ENCODE measurements around the gene EVC2. TPM values are rescaled to one million over a fixed set of nuclear protein-coding genes. Genes with fewer than 3 reads are reported as not detected.

The EVC2 gene
- total RNA-seq, 1 experiment from 2014 or later: not detected

DNA sequence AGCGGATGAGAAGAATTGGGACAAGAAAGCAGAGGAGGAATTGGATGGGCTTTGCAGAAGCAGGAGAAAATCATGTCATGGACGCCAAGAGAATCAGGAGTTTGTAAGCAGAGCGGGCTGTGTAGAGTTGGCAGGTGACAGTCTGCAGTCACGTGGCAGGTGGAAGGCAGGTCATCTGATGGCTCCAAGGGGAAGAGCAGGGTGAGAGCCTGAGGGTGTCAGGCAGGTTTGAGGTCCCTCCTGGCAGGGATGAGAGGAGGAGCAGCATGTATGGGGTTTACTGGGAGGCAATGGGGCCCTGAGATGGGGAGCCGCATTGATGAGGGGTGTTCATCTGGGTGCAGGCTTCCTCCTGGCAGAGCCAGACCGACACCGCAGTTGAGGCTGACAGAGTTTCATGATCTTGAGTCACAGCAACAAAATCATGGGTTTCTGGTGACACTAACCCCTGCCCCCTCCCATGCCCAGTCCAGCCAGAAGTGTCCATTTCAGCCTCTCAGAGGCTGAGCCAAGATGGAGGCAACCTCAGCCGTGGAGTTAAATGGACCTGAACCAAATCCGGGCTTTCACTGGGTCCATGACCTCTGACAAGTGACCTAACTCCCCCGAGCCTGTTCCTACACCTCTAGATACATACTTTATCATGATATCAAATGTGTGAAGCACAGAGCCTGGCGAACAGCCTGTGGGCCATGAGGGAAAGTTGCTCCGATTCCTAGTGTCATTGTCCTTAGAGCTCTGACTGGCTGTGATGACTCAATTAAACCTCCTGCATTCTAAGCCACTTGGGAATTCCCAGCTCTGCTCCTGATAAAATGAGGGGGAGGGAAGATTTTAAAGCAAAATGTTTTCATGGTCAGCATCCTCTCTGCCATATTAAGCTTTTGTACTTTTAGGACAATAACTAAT, 38.7 kb upstream of the EVC2 start:
- DNase-seq (ENCODE audit: low read depth, low spot score): no peak
- H3K4me1 ChIP-seq (ENCODE audit: control insufficient read depth, insufficient read depth, low read length): no peaks in the 10 kb centered on the region
- peak; percentile 79 for ATAC-seq
- intact Hi-C loops (cut with micrococcal nuclease; ENCODE audit: unreplicated experiment) (no loop called here), in situ Hi-C loops (cut with HindIII; ENCODE audit: low pct_unique_long_range_greater_than_20kb, low sequenced_read_pairs) (no loop called here)
- H3K27me3 ChIP-seq (ENCODE audit: control insufficient read depth, insufficient read depth, low read length): no peaks in the 10 kb centered on the region
- H3K36me3 ChIP-seq (ENCODE audit: control insufficient read depth, insufficient read depth, low read length): no peaks in the 10 kb centered on the region; the same call in 1 of the 2 replicates
- no peaks in the 10 kb centered on the region for H3K9me3 ChIP-seq (ENCODE audit: control insufficient read depth, insufficient read depth, low read depth, low read length)
- ChIA-PET CTCF (interaction anchor here (0.6 kb wide), 1 partner anchor 541 kb away, joined by 5 read pairs; no protein-coding TSS in a partner anchor), POLR2A (no interaction called here)
- no peak overlapping the region for H3K27ac ChIP-seq (ENCODE audit: low read length)
- TF ChIP-seq POLR2AphosphoS5 (IDR thresholded peaks at IDR 0.05; ENCODE audit: low read depth, low read length) (no peak), SIN3A (IDR thresholded peaks at IDR 0.05; ENCODE audit: borderline replicate concordance, insufficient read depth, low read depth, low read length) (no peak), TCF7L2 (IDR thresholded peaks at IDR 0.05; ENCODE audit: low read depth, low read length) (no peak)
- TF ChIP-seq, protein P1, sequence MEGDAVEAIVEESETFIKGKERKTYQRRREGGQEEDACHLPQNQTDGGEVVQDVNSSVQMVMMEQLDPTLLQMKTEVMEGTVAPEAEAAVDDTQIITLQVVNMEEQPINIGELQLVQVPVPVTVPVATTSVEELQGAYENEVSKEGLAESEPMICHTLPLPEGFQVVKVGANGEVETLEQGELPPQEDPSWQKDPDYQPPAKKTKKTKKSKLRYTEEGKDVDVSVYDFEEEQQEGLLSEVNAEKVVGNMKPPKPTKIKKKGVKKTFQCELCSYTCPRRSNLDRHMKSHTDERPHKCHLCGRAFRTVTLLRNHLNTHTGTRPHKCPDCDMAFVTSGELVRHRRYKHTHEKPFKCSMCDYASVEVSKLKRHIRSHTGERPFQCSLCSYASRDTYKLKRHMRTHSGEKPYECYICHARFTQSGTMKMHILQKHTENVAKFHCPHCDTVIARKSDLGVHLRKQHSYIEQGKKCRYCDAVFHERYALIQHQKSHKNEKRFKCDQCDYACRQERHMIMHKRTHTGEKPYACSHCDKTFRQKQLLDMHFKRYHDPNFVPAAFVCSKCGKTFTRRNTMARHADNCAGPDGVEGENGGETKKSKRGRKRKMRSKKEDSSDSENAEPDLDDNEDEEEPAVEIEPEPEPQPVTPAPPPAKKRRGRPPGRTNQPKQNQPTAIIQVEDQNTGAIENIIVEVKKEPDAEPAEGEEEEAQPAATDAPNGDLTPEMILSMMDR (IDR thresholded peaks at IDR 0.05): no peak
- TF ChIP-seq, protein P2, sequence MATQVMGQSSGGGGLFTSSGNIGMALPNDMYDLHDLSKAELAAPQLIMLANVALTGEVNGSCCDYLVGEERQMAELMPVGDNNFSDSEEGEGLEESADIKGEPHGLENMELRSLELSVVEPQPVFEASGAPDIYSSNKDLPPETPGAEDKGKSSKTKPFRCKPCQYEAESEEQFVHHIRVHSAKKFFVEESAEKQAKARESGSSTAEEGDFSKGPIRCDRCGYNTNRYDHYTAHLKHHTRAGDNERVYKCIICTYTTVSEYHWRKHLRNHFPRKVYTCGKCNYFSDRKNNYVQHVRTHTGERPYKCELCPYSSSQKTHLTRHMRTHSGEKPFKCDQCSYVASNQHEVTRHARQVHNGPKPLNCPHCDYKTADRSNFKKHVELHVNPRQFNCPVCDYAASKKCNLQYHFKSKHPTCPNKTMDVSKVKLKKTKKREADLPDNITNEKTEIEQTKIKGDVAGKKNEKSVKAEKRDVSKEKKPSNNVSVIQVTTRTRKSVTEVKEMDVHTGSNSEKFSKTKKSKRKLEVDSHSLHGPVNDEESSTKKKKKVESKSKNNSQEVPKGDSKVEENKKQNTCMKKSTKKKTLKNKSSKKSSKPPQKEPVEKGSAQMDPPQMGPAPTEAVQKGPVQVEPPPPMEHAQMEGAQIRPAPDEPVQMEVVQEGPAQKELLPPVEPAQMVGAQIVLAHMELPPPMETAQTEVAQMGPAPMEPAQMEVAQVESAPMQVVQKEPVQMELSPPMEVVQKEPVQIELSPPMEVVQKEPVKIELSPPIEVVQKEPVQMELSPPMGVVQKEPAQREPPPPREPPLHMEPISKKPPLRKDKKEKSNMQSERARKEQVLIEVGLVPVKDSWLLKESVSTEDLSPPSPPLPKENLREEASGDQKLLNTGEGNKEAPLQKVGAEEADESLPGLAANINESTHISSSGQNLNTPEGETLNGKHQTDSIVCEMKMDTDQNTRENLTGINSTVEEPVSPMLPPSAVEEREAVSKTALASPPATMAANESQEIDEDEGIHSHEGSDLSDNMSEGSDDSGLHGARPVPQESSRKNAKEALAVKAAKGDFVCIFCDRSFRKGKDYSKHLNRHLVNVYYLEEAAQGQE (IDR thresholded peaks at IDR 0.05; ENCODE audit: insufficient read depth in 1 of 2, low read depth in 2 of 2, low read length in 1 of 2): no peak
- no peak overlapping the region for H3K4me3 ChIP-seq (ENCODE audit: low read depth in 2 of 2, low read length in 2 of 2)
- no TSS peak for BruUV-seq (replicated peaks)

DNA sequence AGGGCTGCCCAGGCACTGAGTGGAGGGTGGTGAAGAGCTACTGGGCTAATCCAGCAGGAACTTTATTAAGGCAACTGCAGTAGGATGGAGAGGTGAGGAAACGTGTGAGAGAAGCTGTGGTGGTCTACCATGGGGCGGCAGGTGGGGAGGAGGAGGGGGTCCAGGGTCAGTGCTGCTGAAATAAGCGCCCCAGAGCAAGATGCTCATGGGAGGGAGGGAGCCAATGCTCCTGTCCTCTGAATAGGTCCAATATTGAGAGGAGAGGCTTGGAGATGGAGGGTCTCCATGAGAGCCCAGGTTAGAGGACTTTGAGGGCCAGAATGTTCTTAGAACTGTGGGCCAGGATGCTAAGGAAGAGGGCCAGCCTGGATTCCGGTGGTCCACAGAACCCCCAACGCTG, 37.9 kb upstream of the EVC2 start:
- CTCF ChIA-PET: no interaction called here

More for the DNA sequence above, 37.9 kb upstream of the EVC2 start:
- BruUV-seq (replicated peaks): no TSS peak
- no peak for DNase-seq (ENCODE audit: low read depth, low spot score)
- Histone ChIP-seq H3K4me3 (ENCODE audit: low read depth in 2 of 2, low read length in 2 of 2) (no peak overlapping the region), H3K27me3 (ENCODE audit: control insufficient read depth, insufficient read depth, low read length) (no peaks in the 10 kb centered on the region), H3K4me1 (ENCODE audit: control insufficient read depth, insufficient read depth, low read length) (no peaks in the 10 kb centered on the region), H3K9me3 (ENCODE audit: control insufficient read depth, insufficient read depth, low read depth, low read length) (no peaks in the 10 kb centered on the region), H3K27ac (ENCODE audit: low read length) (no peak overlapping the region), H3K36me3 (ENCODE audit: control insufficient read depth, insufficient read depth, low read length) (no peaks in the 10 kb centered on the region; the same call in 1 of the 2 replicates)
- in situ Hi-C loops (cut with HindIII; ENCODE audit: low pct_unique_long_range_greater_than_20kb, low sequenced_read_pairs) (no loop called here), intact Hi-C loops (cut with micrococcal nuclease; ENCODE audit: unreplicated experiment) (no loop called here)
- no peak for ATAC-seq
- TF ChIP-seq, protein P1 (IDR thresholded peaks at IDR 0.05): no peak
- TF ChIP-seq SIN3A (IDR thresholded peaks at IDR 0.05; ENCODE audit: borderline replicate concordance, insufficient read depth, low read depth, low read length) (no peak), POLR2AphosphoS5 (IDR thresholded peaks at IDR 0.05; ENCODE audit: low read depth, low read length) (no peak), TCF7L2 (IDR thresholded peaks at IDR 0.05; ENCODE audit: low read depth, low read length) (no peak)
- TF ChIP-seq, protein P2 (IDR thresholded peaks at IDR 0.05; ENCODE audit: insufficient read depth in 1 of 2, low read depth in 2 of 2, low read length in 1 of 2): no peak
- POLR2A ChIA-PET: no interaction called here
